Measurements from ENCODE around the gene NEK9.

The NEK9 gene

DNA sequence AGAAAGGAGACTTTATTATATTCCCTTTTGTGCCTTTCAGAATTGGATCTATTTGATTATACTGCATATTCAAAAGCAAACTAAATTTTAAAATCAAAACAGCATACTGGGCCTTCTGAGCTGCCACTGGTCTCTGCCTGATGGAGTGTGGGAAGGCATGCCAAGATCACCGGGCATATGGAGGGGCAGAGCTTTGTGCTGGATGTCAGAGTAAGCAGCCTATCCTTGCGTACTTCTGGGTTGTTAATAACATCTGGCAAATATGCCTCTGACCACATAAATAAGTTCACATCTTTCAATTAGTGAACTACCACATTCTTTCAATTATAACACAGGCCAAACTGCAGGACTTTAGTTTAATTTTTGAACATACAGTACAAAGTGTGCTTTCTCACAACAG, 93.9 kb downstream of the NEK9 start:
- Histone ChIP-seq H3K36me3 (ENCODE audit: control insufficient read depth, insufficient read depth, low read length) (peaks cover 39% of the 10 kb centered on the region), H3K9ac (ENCODE audit: low read length) (no peak overlapping the region), H3K4me1 (ENCODE audit: control insufficient read depth, insufficient read depth, low read length) (no peaks in the 10 kb centered on the region)

DNA sequence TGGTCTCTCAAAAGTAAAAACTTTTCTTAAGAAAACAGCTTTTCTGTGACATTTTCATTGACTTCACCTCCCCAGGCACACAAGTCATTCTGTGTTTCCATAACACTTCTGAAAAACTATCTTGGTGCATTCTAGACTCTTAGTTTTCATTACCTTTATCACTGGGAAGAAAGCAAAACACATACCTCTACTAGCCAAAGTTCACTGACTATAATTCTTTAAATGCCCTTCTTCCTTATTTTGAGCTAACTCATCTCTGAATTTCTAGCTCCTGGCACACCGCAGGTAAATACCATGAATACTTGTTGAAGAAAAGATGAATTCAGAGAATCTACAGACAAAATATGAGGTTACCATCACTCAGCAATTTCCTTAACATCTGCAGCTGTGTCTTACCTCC, 96.7 kb downstream of the NEK9 start:
- H3K36me3 ChIP-seq (ENCODE audit: control insufficient read depth, insufficient read depth, low read length), result peaks cover 31% of the 10 kb centered on the region
- H3K9ac ChIP-seq (ENCODE audit: low read length), result no peak overlapping the region
- H3K4me1 ChIP-seq (ENCODE audit: control insufficient read depth, insufficient read depth, low read length), result no peaks in the 10 kb centered on the region
- no peak overlapping the region for H3K27ac ChIP-seq (ENCODE audit: low read depth, low read length)
- H3K9me3 ChIP-seq (ENCODE audit: control insufficient read depth, insufficient read depth, low read depth, low read length), result no peaks in the 10 kb centered on the region
- H3K27me3 ChIP-seq (ENCODE audit: control insufficient read depth, insufficient read depth, low read length), result no peaks in the 10 kb centered on the region
- H3K4me3 ChIP-seq (ENCODE audit: low read depth, low read length), result no peak overlapping the region

More for the DNA sequence above, 93.9 kb downstream of the NEK9 start:
- H3K27ac ChIP-seq (ENCODE audit: low read depth, low read length), result no peak overlapping the region
- no peaks in the 10 kb centered on the region for H3K27me3 ChIP-seq (ENCODE audit: control insufficient read depth, insufficient read depth, low read length)
- H3K4me3 ChIP-seq (ENCODE audit: low read depth, low read length), result no peak overlapping the region
- no peaks in the 10 kb centered on the region for H3K9me3 ChIP-seq (ENCODE audit: control insufficient read depth, insufficient read depth, low read depth, low read length)

Measured in HUES6 (cell line).